ENCODE results near the gene SLC25A26. TPM values are rescaled to one million over a fixed set of nuclear protein-coding genes. Genes with fewer than 3 reads are reported as not detected.

SLC25A26 gene
- polyA plus RNA-seq, 2 donors: 4.6 to 13.5 TPM

DNA sequence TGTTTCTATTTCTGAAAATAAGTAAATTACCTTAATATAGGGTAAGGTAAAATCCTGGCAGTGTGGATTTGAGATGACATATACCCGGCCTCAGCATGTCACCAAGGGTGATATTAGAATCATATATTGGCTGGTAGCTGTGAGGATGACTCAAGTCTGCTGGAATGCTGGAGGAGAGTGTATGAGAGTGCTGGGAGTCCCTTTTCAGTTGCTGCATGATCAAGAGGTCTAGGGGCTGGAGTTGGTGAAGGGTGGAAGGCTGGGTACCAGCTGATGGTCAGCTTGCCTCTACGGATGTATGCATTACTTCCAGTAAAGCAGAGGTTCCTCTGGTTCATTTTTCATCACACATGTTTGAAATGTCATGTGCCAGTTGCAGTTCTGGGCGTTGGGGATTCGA lies 40.6 kb downstream of the SLC25A26 start:
- no peak overlapping the region for H3K4me3 ChIP-seq (ENCODE audit: low read depth in 1 of 2, low read length in 2 of 2)
- H3K27ac ChIP-seq (ENCODE audit: low read depth in 2 of 2, low read length in 1 of 2): no peak overlapping the region
- H3K36me3 ChIP-seq (ENCODE audit: control insufficient read depth in 2 of 2, insufficient read depth in 2 of 2, low read length in 1 of 2): peaks cover 2 to 9% of the 10 kb centered on the region in 2 donors
- no peaks in the 10 kb centered on the region for H3K4me1 ChIP-seq (ENCODE audit: control insufficient read depth in 2 of 2, insufficient read depth in 2 of 2, low read length in 1 of 2)
- WGBS, 2 donors: 76 to 91% methylated on average over 4 of the region's 4 CpGs
- H3K27me3 ChIP-seq (ENCODE audit: control insufficient read depth in 1 of 2, insufficient read depth in 2 of 2, low read length in 2 of 2): no peaks in the 10 kb centered on the region
- H3K9me3 ChIP-seq (ENCODE audit: control insufficient read depth in 2 of 2, insufficient read depth in 1 of 2, low read depth in 1 of 2, low read length in 1 of 2): no peaks in the 10 kb centered on the region

DNA sequence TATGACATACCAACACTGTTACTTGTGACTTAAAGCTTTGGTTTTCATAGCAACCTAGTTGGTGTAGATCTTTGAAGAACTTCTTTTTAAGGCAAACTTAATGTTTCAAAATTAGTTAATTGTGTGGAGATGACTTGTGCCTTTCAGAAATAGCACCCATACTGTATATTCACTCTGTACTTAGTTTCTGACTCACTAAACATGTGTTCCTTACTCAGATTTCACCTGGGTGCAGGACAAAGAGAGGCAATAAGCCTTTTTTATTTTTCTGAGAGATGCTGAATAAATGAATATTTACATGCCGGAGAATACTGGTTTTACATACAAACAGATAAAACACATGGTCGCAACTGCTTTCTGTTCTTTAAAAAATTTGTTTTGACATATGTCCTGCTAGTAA lies 44.8 kb downstream of the SLC25A26 start:
- Histone ChIP-seq H3K36me3 (ENCODE audit: control insufficient read depth in 2 of 2, insufficient read depth in 2 of 2, low read length in 1 of 2) (peaks cover 0 to 2% of the 10 kb centered on the region in 2 donors), H3K4me1 (ENCODE audit: control insufficient read depth in 2 of 2, insufficient read depth in 2 of 2, low read length in 1 of 2) (no peaks in the 10 kb centered on the region), H3K4me3 (ENCODE audit: low read depth in 1 of 2, low read length in 2 of 2) (no peak overlapping the region), H3K27me3 (ENCODE audit: control insufficient read depth in 1 of 2, insufficient read depth in 2 of 2, low read length in 2 of 2) (no peaks in the 10 kb centered on the region), H3K9me3 (ENCODE audit: control insufficient read depth in 2 of 2, insufficient read depth in 1 of 2, low read depth in 1 of 2, low read length in 1 of 2) (no peaks in the 10 kb centered on the region), H3K27ac (ENCODE audit: low read depth in 2 of 2, low read length in 1 of 2) (no peak overlapping the region)
- WGBS, 2 donors: 91 to 97% methylated on average over 2 of the region's 2 CpGs

DNA sequence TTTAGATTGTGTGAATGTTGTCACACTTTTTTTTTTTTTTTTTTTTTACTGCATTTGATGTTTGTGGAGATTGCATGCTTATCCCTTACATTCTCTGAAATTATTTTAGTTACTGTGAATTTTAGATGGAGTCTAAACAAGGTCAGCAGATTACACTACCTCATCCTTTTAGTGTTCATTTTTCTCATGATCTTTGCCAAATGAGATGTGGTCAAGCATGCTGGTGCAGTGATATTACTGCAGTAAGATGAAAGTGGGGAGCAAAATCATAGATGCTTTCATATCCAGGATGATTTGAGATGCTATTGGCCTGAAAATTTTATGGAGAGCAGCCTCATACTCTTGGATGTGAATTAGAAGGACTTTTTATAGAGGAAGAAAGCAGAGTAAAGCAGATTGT lies 45.8 kb downstream of the SLC25A26 start:
- peaks cover 0 to 2% of the 10 kb centered on the region in 2 donors for H3K36me3 ChIP-seq (ENCODE audit: control insufficient read depth in 2 of 2, insufficient read depth in 2 of 2, low read length in 1 of 2)
- H3K4me3 ChIP-seq (ENCODE audit: low read depth in 1 of 2, low read length in 2 of 2): no peak overlapping the region
- no peak overlapping the region for H3K27ac ChIP-seq (ENCODE audit: low read depth in 2 of 2, low read length in 1 of 2)
- H3K4me1 ChIP-seq (ENCODE audit: control insufficient read depth in 2 of 2, insufficient read depth in 2 of 2, low read length in 1 of 2): no peaks in the 10 kb centered on the region
- no peaks in the 10 kb centered on the region for H3K9me3 ChIP-seq (ENCODE audit: control insufficient read depth in 2 of 2, insufficient read depth in 1 of 2, low read depth in 1 of 2, low read length in 1 of 2)
- no peaks in the 10 kb centered on the region for H3K27me3 ChIP-seq (ENCODE audit: control insufficient read depth in 1 of 2, insufficient read depth in 2 of 2, low read length in 2 of 2)

DNA sequence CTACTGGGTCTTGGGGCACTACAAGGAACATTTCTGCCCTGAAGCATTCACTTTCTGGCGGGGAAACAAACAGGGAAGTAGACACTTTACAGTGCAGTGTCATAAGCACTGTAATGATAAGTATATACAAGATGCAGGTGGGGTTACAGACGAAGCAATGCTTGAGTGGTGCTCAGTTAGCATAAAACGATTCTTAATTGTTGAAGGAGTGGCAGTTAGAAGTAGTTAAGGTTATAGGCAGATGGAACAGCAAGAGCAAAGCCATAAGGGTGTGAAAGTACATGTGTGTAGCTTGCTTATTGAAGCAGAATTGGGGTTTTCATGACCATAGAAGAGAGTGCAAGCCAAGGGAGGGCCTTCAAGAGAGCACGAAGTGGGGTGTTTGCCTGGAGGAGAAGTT lies 46.2 kb downstream of the SLC25A26 start:
- peaks cover 0 to 2% of the 10 kb centered on the region in 2 donors for H3K36me3 ChIP-seq (ENCODE audit: control insufficient read depth in 2 of 2, insufficient read depth in 2 of 2, low read length in 1 of 2)
- no peak overlapping the region for H3K4me3 ChIP-seq (ENCODE audit: low read depth in 1 of 2, low read length in 2 of 2)
- no peaks in the 10 kb centered on the region for H3K27me3 ChIP-seq (ENCODE audit: control insufficient read depth in 1 of 2, insufficient read depth in 2 of 2, low read length in 2 of 2)
- 78 to 89% methylated on average over 4 of the region's 4 CpGs for WGBS, 2 donors
- no peak overlapping the region for H3K27ac ChIP-seq (ENCODE audit: low read depth in 2 of 2, low read length in 1 of 2)
- H3K9me3 ChIP-seq (ENCODE audit: control insufficient read depth in 2 of 2, insufficient read depth in 1 of 2, low read depth in 1 of 2, low read length in 1 of 2): no peaks in the 10 kb centered on the region
- no peaks in the 10 kb centered on the region for H3K4me1 ChIP-seq (ENCODE audit: control insufficient read depth in 2 of 2, insufficient read depth in 2 of 2, low read length in 1 of 2)

DNA sequence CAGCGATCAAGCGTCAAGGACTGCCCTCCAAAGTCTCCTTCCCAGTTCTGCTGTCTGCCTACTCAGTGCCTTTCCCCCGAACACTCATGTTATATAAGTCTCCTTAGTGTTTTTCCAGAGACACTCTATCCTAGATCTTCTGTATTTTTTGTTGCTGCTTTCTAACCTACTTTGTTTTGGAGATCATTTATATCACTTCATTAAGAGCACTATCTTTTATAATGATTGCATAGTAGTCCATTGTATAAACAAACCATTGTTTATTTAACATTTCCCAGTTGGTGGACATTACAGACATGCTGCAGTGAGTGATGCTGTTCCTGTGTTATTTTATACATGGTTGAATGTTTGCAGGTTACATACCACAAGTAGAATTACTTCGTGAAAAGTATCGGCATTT lies 47.1 kb downstream of the SLC25A26 start:
- H3K27ac ChIP-seq (ENCODE audit: low read depth in 2 of 2, low read length in 1 of 2): no peak overlapping the region
- H3K4me3 ChIP-seq (ENCODE audit: low read depth in 1 of 2, low read length in 2 of 2): no peak overlapping the region
- H3K4me1 ChIP-seq (ENCODE audit: control insufficient read depth in 2 of 2, insufficient read depth in 2 of 2, low read length in 1 of 2): no peaks in the 10 kb centered on the region
- 89 to 95% methylated on average over 5 of the region's 5 CpGs for WGBS, 2 donors
- no peaks in the 10 kb centered on the region for H3K27me3 ChIP-seq (ENCODE audit: control insufficient read depth in 1 of 2, insufficient read depth in 2 of 2, low read length in 2 of 2)
- H3K36me3 ChIP-seq (ENCODE audit: control insufficient read depth in 2 of 2, insufficient read depth in 2 of 2, low read length in 1 of 2): peaks cover 0 to 2% of the 10 kb centered on the region in 2 donors
- no peaks in the 10 kb centered on the region for H3K9me3 ChIP-seq (ENCODE audit: control insufficient read depth in 2 of 2, insufficient read depth in 1 of 2, low read depth in 1 of 2, low read length in 1 of 2)

DNA sequence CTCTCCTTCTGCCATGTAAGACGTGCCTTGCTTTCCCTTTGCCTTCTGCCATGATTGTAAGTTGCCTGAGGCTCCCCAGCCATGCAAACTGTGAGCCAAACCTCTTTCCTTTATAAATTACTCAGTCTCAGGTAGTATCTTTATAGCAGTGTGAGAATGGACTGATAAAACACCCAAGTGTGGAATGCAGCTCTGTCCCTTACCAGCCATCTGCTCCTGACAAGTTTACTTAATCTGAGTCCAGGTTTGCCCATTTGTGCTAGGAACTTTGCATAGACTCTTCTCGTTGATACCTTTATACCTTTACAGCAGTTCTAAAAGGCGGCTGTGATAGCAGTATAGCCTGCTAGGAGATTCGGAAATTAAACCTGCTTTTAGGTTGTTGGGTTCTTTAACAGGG lies 48.1 kb downstream of the SLC25A26 start:
- Histone ChIP-seq H3K27me3 (ENCODE audit: control insufficient read depth in 1 of 2, insufficient read depth in 2 of 2, low read length in 2 of 2) (no peaks in the 10 kb centered on the region), H3K9me3 (ENCODE audit: control insufficient read depth in 2 of 2, insufficient read depth in 1 of 2, low read depth in 1 of 2, low read length in 1 of 2) (no peaks in the 10 kb centered on the region), H3K36me3 (ENCODE audit: control insufficient read depth in 2 of 2, insufficient read depth in 2 of 2, low read length in 1 of 2) (peaks cover 0 to 2% of the 10 kb centered on the region in 2 donors), H3K27ac (ENCODE audit: low read depth in 2 of 2, low read length in 1 of 2) (no peak overlapping the region), H3K4me3 (ENCODE audit: low read depth in 1 of 2, low read length in 2 of 2) (no peak overlapping the region), H3K4me1 (ENCODE audit: control insufficient read depth in 2 of 2, insufficient read depth in 2 of 2, low read length in 1 of 2) (no peaks in the 10 kb centered on the region)
- 88 to 91% methylated on average over 4 of the region's 4 CpGs for WGBS, 2 donors

DNA sequence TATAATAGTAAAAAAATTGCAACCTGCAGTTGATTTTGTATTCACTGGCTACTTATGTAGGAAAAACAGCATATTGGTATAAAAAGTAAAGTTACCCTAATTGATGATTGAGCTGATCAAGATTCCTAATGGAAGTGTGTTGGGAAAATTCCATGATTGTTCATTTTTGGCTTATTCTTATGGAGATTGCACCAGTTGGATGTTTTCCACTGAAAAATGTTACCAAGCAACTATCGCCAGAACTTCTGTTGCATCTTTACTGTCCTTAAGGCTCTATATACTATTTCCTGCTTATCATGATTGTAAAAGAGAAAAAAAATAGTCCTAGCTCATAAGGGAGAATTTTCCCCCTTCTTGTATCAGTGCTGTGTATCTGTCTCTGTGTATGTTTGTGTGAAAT lies 48.6 kb downstream of the SLC25A26 start:
- Histone ChIP-seq H3K27me3 (ENCODE audit: control insufficient read depth in 1 of 2, insufficient read depth in 2 of 2, low read length in 2 of 2) (no peaks in the 10 kb centered on the region), H3K9me3 (ENCODE audit: control insufficient read depth in 2 of 2, insufficient read depth in 1 of 2, low read depth in 1 of 2, low read length in 1 of 2) (no peaks in the 10 kb centered on the region), H3K27ac (ENCODE audit: low read depth in 2 of 2, low read length in 1 of 2) (no peak overlapping the region), H3K4me1 (ENCODE audit: control insufficient read depth in 2 of 2, insufficient read depth in 2 of 2, low read length in 1 of 2) (no peaks in the 10 kb centered on the region), H3K36me3 (ENCODE audit: control insufficient read depth in 2 of 2, insufficient read depth in 2 of 2, low read length in 1 of 2) (peaks cover 0 to 2% of the 10 kb centered on the region in 2 donors), H3K4me3 (ENCODE audit: low read depth in 1 of 2, low read length in 2 of 2) (no peak overlapping the region)
- WGBS, 2 donors: 90 to 93% methylated on average over 1 of the region's 1 CpG

DNA sequence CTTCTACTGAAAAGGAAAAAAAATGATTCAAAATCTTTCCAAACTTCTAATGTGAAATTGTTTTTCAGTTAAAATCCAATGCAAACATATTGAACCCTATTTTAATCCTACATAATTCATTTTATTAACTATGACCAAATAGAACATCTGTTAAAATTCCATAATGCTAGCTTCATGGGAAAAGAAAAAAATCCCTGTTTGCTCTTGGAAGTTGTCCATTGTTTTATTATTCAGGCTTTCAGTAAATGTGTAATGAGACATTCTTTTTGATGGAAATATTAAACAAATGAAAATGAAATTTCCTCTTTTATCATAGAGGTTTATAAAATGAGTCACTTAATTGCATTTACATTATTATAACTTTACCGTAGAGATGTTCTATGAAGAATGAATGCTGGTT lies 49.5 kb downstream of the SLC25A26 start:
- H3K4me3 ChIP-seq (ENCODE audit: low read depth in 1 of 2, low read length in 2 of 2): no peak overlapping the region
- 42 to 62% methylated on average over 1 of the region's 1 CpG for whole genome bisulfite sequencing, 2 donors

DNA sequence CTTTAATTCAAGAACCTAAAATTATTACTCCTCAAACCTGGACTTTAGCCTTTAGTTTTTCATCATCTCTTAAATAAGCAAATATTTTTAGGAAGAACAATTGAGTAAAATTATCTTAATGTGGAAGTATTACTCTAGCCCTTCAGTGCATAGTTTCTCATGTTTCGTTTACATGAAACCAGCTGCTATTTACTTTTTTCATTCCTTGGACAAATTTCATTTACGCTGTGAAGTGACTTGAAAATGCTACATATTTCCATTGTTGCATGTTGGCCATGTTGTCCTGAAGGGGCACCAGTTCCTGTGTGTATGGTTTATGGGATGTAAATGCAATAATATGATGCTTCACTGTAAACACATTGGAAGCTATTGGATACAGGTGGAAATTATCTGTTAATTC lies 49.9 kb downstream of the SLC25A26 start:
- no peaks in the 10 kb centered on the region for H3K36me3 ChIP-seq (ENCODE audit: control insufficient read depth in 2 of 2, insufficient read depth in 2 of 2, low read length in 1 of 2)
- 72 to 73% methylated on average over 2 of the region's 2 CpGs for WGBS, 2 donors
- H3K27me3 ChIP-seq (ENCODE audit: control insufficient read depth in 1 of 2, insufficient read depth in 2 of 2, low read length in 2 of 2): no peaks in the 10 kb centered on the region
- H3K4me3 ChIP-seq (ENCODE audit: low read depth in 1 of 2, low read length in 2 of 2): no peak overlapping the region
- H3K27ac ChIP-seq (ENCODE audit: low read depth in 2 of 2, low read length in 1 of 2): no peak overlapping the region
- no peaks in the 10 kb centered on the region for H3K9me3 ChIP-seq (ENCODE audit: control insufficient read depth in 2 of 2, insufficient read depth in 1 of 2, low read depth in 1 of 2, low read length in 1 of 2)
- no peaks in the 10 kb centered on the region for H3K4me1 ChIP-seq (ENCODE audit: control insufficient read depth in 2 of 2, insufficient read depth in 2 of 2, low read length in 1 of 2)

More for the DNA sequence above, 49.5 kb downstream of the SLC25A26 start:
- no peak overlapping the region for H3K27ac ChIP-seq (ENCODE audit: low read depth in 2 of 2, low read length in 1 of 2)
- no peaks in the 10 kb centered on the region for H3K36me3 ChIP-seq (ENCODE audit: control insufficient read depth in 2 of 2, insufficient read depth in 2 of 2, low read length in 1 of 2)
- H3K9me3 ChIP-seq (ENCODE audit: control insufficient read depth in 2 of 2, insufficient read depth in 1 of 2, low read depth in 1 of 2, low read length in 1 of 2): no peaks in the 10 kb centered on the region
- H3K27me3 ChIP-seq (ENCODE audit: control insufficient read depth in 1 of 2, insufficient read depth in 2 of 2, low read length in 2 of 2): no peaks in the 10 kb centered on the region
- no peaks in the 10 kb centered on the region for H3K4me1 ChIP-seq (ENCODE audit: control insufficient read depth in 2 of 2, insufficient read depth in 2 of 2, low read length in 1 of 2)

DNA sequence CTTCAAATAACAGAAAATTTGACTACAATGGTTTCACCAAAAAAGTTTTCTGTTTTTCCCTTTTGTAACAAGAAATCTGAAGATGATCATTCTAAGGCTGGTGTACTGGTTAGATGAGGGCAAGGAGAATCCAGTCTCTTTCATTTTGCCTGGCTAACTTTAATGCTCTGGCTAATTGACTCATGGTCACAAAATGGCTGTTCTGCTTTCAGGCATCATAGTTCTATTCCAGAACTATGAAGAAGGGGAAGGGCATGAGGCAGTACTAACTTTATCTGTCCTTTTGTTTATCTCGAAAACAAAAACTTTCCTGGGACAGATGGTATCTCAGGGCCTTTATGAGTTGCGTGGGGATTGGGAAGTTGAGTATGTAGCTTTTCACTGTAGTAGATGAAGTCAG lies 50.4 kb downstream of the SLC25A26 start:
- no peak overlapping the region for H3K27ac ChIP-seq (ENCODE audit: low read depth in 2 of 2, low read length in 1 of 2)
- no peak overlapping the region for H3K4me3 ChIP-seq (ENCODE audit: low read depth in 1 of 2, low read length in 2 of 2)
- H3K27me3 ChIP-seq (ENCODE audit: control insufficient read depth in 1 of 2, insufficient read depth in 2 of 2, low read length in 2 of 2): no peaks in the 10 kb centered on the region
- no peaks in the 10 kb centered on the region for H3K4me1 ChIP-seq (ENCODE audit: control insufficient read depth in 2 of 2, insufficient read depth in 2 of 2, low read length in 1 of 2)
- H3K9me3 ChIP-seq (ENCODE audit: control insufficient read depth in 2 of 2, insufficient read depth in 1 of 2, low read depth in 1 of 2, low read length in 1 of 2): no peaks in the 10 kb centered on the region
- 95 to 96% methylated on average over 2 of the region's 2 CpGs for WGBS, 2 donors
- no peaks in the 10 kb centered on the region for H3K36me3 ChIP-seq (ENCODE audit: control insufficient read depth in 2 of 2, insufficient read depth in 2 of 2, low read length in 1 of 2)
